IPS-20b (cell line): ENCODE measurements around the gene STX18.

Source experiments
- H3K27ac ChIP-seq: one replicate; pipeline ENCODE4 v1.5.1; 2013; ENCODE audit warnings: low read length
- H3K27me3 ChIP-seq: 2 replicates; pipeline ENCODE4 v1.6.1; 2013; ENCODE audit warnings: mild to moderate bottlenecking, low read length, inconsistent platforms; ENCODE audit not compliant: insufficient read depth
- H3K36me3 ChIP-seq: 2 replicates; pipeline ENCODE4 v1.6.1; 2013; ENCODE audit warnings: low read depth, mild to moderate bottlenecking, inconsistent platforms, low read length, moderate library complexity; ENCODE audit not compliant: insufficient read depth
- H3K4me1 ChIP-seq: 2 replicates; pipeline ENCODE4 v1.6.1; 2013; ENCODE audit warnings: mild to moderate bottlenecking, control low read depth, inconsistent platforms, low read length, moderate library complexity; ENCODE audit not compliant: insufficient read depth
- H3K4me3 ChIP-seq: 2 replicates; pipeline ENCODE4 v1.5.1; 2013; ENCODE audit warnings: mild to moderate bottlenecking, low read length, inconsistent platforms
- H3K9ac ChIP-seq: 2 replicates; pipeline ENCODE4 v1.6.1; 2013; ENCODE audit warnings: low read depth, mild to moderate bottlenecking, inconsistent platforms, low read length, moderate library complexity
- H3K9me3 ChIP-seq: 2 replicates; pipeline ENCODE4 v1.6.1; 2013; ENCODE audit warnings: mild to moderate bottlenecking, low read depth, low read length, inconsistent platforms; ENCODE audit not compliant: insufficient read depth

The STX18 gene

GRCh38 chr4:4390046-4390445, 151.8 kb downstream of the STX18 start:
- no peaks in the 10 kb centered on the region; the same call in 1 of the 2 replicates for H3K4me1 ChIP-seq
- H3K27me3 ChIP-seq = peaks cover 59% of the 10 kb centered on the region
- H3K27ac ChIP-seq = no peak overlapping the region
- H3K9me3 ChIP-seq = no peaks in the 10 kb centered on the region
- H3K4me3 ChIP-seq = no peak overlapping the region
- H3K9ac ChIP-seq = no peak overlapping the region
- peaks cover 22% of the 10 kb centered on the region; the same call in 1 of the 2 replicates for H3K36me3 ChIP-seq

GRCh38 chr4:4388836-4389575, 152.8 kb downstream of the STX18 start:
- peaks cover 70% of the 10 kb centered on the region for H3K27me3 ChIP-seq
- no peak overlapping the region for H3K9ac ChIP-seq
- H3K4me1 ChIP-seq = no peaks in the 10 kb centered on the region; the same call in 1 of the 2 replicates
- H3K9me3 ChIP-seq = no peaks in the 10 kb centered on the region
- H3K36me3 ChIP-seq = peaks cover 22% of the 10 kb centered on the region; the same call in 1 of the 2 replicates
- no peak overlapping the region for H3K4me3 ChIP-seq
- H3K27ac ChIP-seq = no peak overlapping the region

GRCh38 chr4:4388311-4388790, 153.5 kb downstream of the STX18 start:
- peak overlapping the region; percentile 74; the same call in 1 of the 2 replicates for H3K4me3 ChIP-seq
- no peaks in the 10 kb centered on the region; the same call in 1 of the 2 replicates for H3K4me1 ChIP-seq
- H3K36me3 ChIP-seq = peaks cover 19% of the 10 kb centered on the region; the same call in 1 of the 2 replicates
- H3K9ac ChIP-seq = peak overlapping the region; percentile 61; the same call in 1 of the 2 replicates
- H3K9me3 ChIP-seq = no peaks in the 10 kb centered on the region
- H3K27ac ChIP-seq = no peak overlapping the region
- peaks cover 76% of the 10 kb centered on the region for H3K27me3 ChIP-seq

- Histone ChIP-seq H3K27me3 (peaks cover 82% of the 10 kb centered on the region), H3K9me3 (no peaks in the 10 kb centered on the region), H3K4me1 (no peaks in the 10 kb centered on the region; the same call in 1 of the 2 replicates), H3K36me3 (peaks cover 17% of the 10 kb centered on the region; the same call in 1 of the 2 replicates), H3K9ac (peak overlapping the region; percentile 61; the same call in 1 of the 2 replicates), H3K27ac (no peak overlapping the region), H3K4me3 (peak overlapping the region; percentile 74)
Observed at GRCh38 chr4:4387531-4388310, 154.1 kb downstream of the STX18 start.

- Histone ChIP-seq H3K27ac (no peak within 1 kb of the TSS), H3K4me1 (peaks cover 6% of the 10 kb centered on the region; the same call in 1 of the 2 replicates), H3K9me3 (no peaks in the 10 kb centered on the region), H3K9ac (peak within 1 kb of the TSS; percentile 61; the same call in 1 of the 2 replicates), H3K36me3 (peaks cover 9% of the 10 kb centered on the region; the same call in 1 of the 2 replicates), H3K4me3 (peak within 1 kb of the TSS; percentile 74), H3K27me3 (peaks cover 87% of the 10 kb centered on the region)
Observed at GRCh38 chr4:4386736-4387392, 155.0 kb downstream of the STX18 start, which contains the start of gene NSG1. Gene NSG1, plus strand, starts transcription at chr4:4387102. Its CDS starts 528 bp downstream, at chr4:4387630.

- H3K27me3 ChIP-seq = peaks cover 85% of the 10 kb centered on the region
- H3K9ac ChIP-seq = peak overlapping the region; percentile 53; the same call in 1 of the 2 replicates
- no peaks in the 10 kb centered on the region for H3K9me3 ChIP-seq
- H3K27ac ChIP-seq = no peak overlapping the region
- H3K4me3 ChIP-seq = peak overlapping the region; percentile 74
- peaks cover 6% of the 10 kb centered on the region; the same call in 1 of the 2 replicates for H3K4me1 ChIP-seq
- peaks cover 3% of the 10 kb centered on the region; the same call in 1 of the 2 replicates for H3K36me3 ChIP-seq
Observed at GRCh38 chr4:4386296-4386735, 155.5 kb downstream of the STX18 start.

- Histone ChIP-seq H3K4me3 (peak overlapping the region; percentile 74), H3K27me3 (peaks cover 88% of the 10 kb centered on the region), H3K36me3 (no peaks in the 10 kb centered on the region), H3K9me3 (no peaks in the 10 kb centered on the region), H3K4me1 (peaks cover 6% of the 10 kb centered on the region; the same call in 1 of the 2 replicates), H3K27ac (no peak overlapping the region), H3K9ac (no peak overlapping the region)
Observed at GRCh38 chr4:4385729-4386295, 156.0 kb downstream of the STX18 start.

GRCh38 chr4:4384837-4385236, 157.0 kb downstream of the STX18 start:
- H3K27me3 ChIP-seq = peaks cover 80% of the 10 kb centered on the region
- H3K4me1 ChIP-seq = peaks cover 11% of the 10 kb centered on the region; the same call in 1 of the 2 replicates
- no peak overlapping the region for H3K27ac ChIP-seq
- no peaks in the 10 kb centered on the region for H3K9me3 ChIP-seq
- no peaks in the 10 kb centered on the region for H3K36me3 ChIP-seq
- H3K9ac ChIP-seq = no peak overlapping the region
- no peak overlapping the region for H3K4me3 ChIP-seq

- H3K9me3 ChIP-seq = no peaks in the 10 kb centered on the region
- peaks cover 12% of the 10 kb centered on the region; the same call in 1 of the 2 replicates for H3K4me1 ChIP-seq
- no peak overlapping the region for H3K4me3 ChIP-seq
- peaks cover 63% of the 10 kb centered on the region for H3K27me3 ChIP-seq
- H3K27ac ChIP-seq = no peak overlapping the region
- H3K36me3 ChIP-seq = no peaks in the 10 kb centered on the region
- no peak overlapping the region for H3K9ac ChIP-seq
Observed at GRCh38 chr4:4383085-4383484, 158.8 kb downstream of the STX18 start.

GRCh38 chr4:4379540-4380087, 162.2 kb downstream of the STX18 start:
- H3K4me1 ChIP-seq = peaks cover 12% of the 10 kb centered on the region; the same call in 1 of the 2 replicates
- H3K27me3 ChIP-seq = peaks cover 33% of the 10 kb centered on the region
- no peaks in the 10 kb centered on the region for H3K36me3 ChIP-seq
- H3K9ac ChIP-seq = no peak overlapping the region
- no peak overlapping the region for H3K4me3 ChIP-seq
- no peak overlapping the region for H3K27ac ChIP-seq
- H3K9me3 ChIP-seq = no peaks in the 10 kb centered on the region
